MCF 10A (cell line): ENCODE measurements around the gene NOM1. TPM values are rescaled to one million over a fixed set of nuclear protein-coding genes. Genes with fewer than 3 reads are reported as not detected.

Source experiments
- BruUV-seq: library from RNA; stranded (reverse); fragments of 400-500 nt; replicated peaks from 2 replicates; lab custom pipeline; 2021; lab: Mats Ljungman, UMichigan
- CTCF ChIA-PET: fragments of 300-600 bp; sonication (Branson Sonifier 250); formaldehyde crosslinking; extraction: SDS; loops from one replicate; lab custom pipeline; 2021; ENCODE audit warnings: antibody characterized with exemption, inconsistent platforms; lab: Yijun Ruan, JAX
- POLR2A ChIA-PET: fragments of 300-600, 350-650 bp; sonication (Branson Sonifier 250); formaldehyde crosslinking; extraction: SDS; loops from one replicate; lab custom pipeline; 2020; ENCODE audit warnings: antibody characterized with exemption, inconsistent platforms; lab: Yijun Ruan, JAX
- DNase-seq: peaks from one replicate; pipeline ENCODE4 v3.0.0-alpha.2; 2018; ENCODE audit not compliant: unreplicated experiment
- H3K27ac Mint-ChIP-seq: one replicate; pipeline ENCODE4 v1.8.0; 2022; ENCODE audit warnings: mild to moderate bottlenecking, low read depth, mixed read lengths; ENCODE audit not compliant: unreplicated experiment
- H3K27me3 Mint-ChIP-seq: one replicate; pipeline ENCODE4 v1.8.0; 2022; ENCODE audit warnings: mixed read lengths; ENCODE audit not compliant: insufficient read depth, unreplicated experiment
- H3K36me3 Mint-ChIP-seq: one replicate; pipeline ENCODE4 v1.8.0; 2022; ENCODE audit warnings: mild to moderate bottlenecking, moderate library complexity, mixed read lengths; ENCODE audit not compliant: insufficient read depth, unreplicated experiment
- H3K4me1 Mint-ChIP-seq: one replicate; pipeline ENCODE4 v1.8.0; 2022; ENCODE audit warnings: mixed read lengths; ENCODE audit not compliant: insufficient read depth, unreplicated experiment
- H3K4me3 Mint-ChIP-seq: one replicate; pipeline ENCODE4 v1.8.0; 2022; ENCODE audit warnings: mild to moderate bottlenecking, moderate library complexity, mixed read lengths; ENCODE audit not compliant: unreplicated experiment
- H3K9me3 Mint-ChIP-seq: one replicate; pipeline ENCODE4 v1.8.0; 2022; ENCODE audit warnings: mixed read lengths; ENCODE audit not compliant: unreplicated experiment
- intact Hi-C: fragments of 100-400 bp; cut with micrococcal nuclease; formaldehyde crosslinking; loops from 2 replicates; pipeline ENCODE4 v1.14.1; 2022
- total RNA-seq: library from RNA; stranded (reverse); gene quantifications from 2 replicates; pipeline ENCODE4 v1.2.3, GENCODE V29; 2022
- TF ChIP-seq, protein P1 (sequence below): fragments of 200-600 bp; IDR thresholded peaks from one replicate; pipeline ENCODE4 v1.8.0; 2022; ENCODE audit warnings: antibody characterized with exemption, mild to moderate bottlenecking; ENCODE audit not compliant: unreplicated experiment

Gene NOM1
- total RNA-seq, 1 experiment from 2014 or later, result 34.1 TPM

DNA sequence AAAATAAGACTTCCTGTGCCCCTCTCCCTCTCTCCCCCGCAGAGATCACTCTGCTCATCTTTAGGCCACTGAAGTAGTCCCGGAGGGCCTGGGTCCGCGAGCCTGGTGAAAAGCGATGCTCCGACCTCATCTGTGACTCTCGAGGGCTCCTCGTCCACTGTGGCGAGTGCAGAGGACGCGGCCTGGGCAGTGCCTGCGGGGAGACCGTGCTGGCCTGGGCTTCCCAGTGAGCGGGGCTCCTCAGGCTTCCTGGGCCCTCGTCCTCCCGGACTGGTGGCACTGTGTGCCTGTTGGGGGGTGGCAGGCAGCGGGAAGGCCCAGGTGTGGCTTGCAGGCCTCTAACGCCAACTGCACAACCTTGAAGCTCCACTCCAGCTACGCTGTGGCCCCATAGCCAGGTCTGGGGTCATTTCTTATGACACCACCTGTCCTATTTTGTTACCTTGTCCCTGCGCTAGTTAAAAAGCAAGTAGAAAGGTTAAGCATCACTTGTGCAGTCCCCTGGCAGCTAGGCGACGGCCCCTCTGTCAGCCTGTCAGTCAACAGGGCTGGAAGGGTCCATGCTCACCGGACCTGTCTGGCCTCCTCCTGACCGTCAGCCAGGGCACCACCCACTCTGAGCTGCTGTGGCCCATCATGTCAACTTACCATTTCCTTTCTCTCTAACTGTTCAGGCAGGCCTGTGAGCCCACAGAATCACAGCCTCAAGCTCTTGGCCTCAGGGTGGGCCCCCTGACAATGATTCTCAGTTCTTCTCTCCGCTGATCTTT, 40.4 kb downstream of the NOM1 start:
- Mint-ChIP-seq H3K27me3 (no peaks in the 10 kb centered on the region), H3K36me3 (no peaks in the 10 kb centered on the region), H3K27ac (no peak overlapping the region), H3K9me3 (no peaks in the 10 kb centered on the region), H3K4me3 (no peak overlapping the region), H3K4me1 (peaks cover 4% of the 10 kb centered on the region)
- BruUV-seq, result no TSS peak
- DNase-seq, result no peak
- ChIA-PET POLR2A (no interaction called here), CTCF (interaction anchor here (0.6 kb wide), 1 partner anchor 222 kb away, joined by 3 read pairs; no protein-coding TSS in a partner anchor)
- intact Hi-C loops, result no loop called here
- TF ChIP-seq, protein P1, sequence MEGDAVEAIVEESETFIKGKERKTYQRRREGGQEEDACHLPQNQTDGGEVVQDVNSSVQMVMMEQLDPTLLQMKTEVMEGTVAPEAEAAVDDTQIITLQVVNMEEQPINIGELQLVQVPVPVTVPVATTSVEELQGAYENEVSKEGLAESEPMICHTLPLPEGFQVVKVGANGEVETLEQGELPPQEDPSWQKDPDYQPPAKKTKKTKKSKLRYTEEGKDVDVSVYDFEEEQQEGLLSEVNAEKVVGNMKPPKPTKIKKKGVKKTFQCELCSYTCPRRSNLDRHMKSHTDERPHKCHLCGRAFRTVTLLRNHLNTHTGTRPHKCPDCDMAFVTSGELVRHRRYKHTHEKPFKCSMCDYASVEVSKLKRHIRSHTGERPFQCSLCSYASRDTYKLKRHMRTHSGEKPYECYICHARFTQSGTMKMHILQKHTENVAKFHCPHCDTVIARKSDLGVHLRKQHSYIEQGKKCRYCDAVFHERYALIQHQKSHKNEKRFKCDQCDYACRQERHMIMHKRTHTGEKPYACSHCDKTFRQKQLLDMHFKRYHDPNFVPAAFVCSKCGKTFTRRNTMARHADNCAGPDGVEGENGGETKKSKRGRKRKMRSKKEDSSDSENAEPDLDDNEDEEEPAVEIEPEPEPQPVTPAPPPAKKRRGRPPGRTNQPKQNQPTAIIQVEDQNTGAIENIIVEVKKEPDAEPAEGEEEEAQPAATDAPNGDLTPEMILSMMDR, result no peak

DNA sequence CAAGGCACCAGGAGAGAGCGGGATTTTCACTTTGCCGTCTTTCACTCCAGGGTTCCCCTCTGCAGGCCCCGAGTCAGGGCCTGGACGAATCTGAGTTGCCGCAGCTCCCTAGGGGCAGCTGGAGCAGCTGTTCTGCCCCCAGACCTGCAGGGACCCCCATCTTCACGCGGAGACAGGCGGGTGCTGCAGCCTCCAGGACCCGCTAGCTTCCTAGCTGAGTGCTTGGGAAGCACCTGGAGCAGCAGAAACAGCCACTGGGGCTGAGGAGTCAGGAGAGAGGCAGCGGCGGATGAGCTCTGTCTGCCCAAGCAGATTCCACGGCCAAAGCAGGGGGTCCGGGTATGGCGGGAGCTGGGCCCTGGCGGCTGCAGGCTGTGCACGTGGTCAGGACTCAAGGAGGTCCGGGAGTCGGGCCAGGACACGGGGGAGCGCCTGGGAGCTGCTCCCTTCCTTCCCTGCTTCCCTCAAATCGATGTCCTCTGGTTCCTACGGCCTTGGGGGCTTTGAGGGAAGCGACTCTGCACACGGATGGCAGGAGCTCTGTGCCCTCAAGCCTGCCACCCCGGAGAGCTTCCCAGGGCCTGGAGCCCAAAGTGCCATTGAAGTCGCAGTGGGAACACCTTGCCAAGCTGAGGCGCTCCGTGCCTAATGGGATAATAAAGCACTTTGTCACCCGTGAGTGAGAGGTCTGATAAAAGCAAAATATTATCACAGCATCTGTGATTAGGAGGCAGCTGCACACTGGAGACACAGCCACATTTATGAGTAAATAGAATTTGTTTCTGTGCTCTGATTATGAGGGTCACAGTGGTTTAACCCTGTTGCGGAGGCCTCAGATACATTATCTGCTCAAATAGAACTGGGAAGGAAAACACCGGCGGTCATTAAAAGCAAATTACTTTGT, 43.8 kb downstream of the NOM1 start:
- Mint-ChIP-seq H3K4me1 (peaks cover 4% of the 10 kb centered on the region), H3K27ac (no peak overlapping the region), H3K9me3 (no peaks in the 10 kb centered on the region), H3K27me3 (no peaks in the 10 kb centered on the region), H3K4me3 (no peak overlapping the region), H3K36me3 (peaks cover 5% of the 10 kb centered on the region)
- ChIA-PET POLR2A (no interaction called here), CTCF (interaction anchor here (1.1 kb wide), 1 partner anchor 9 kb away, joined by 4 read pairs; no protein-coding TSS in a partner anchor)
- DNase-seq, result no peak
- intact Hi-C loops, result no loop called here
- TF ChIP-seq, protein P1, result no peak
- no TSS peak for BruUV-seq

DNA sequence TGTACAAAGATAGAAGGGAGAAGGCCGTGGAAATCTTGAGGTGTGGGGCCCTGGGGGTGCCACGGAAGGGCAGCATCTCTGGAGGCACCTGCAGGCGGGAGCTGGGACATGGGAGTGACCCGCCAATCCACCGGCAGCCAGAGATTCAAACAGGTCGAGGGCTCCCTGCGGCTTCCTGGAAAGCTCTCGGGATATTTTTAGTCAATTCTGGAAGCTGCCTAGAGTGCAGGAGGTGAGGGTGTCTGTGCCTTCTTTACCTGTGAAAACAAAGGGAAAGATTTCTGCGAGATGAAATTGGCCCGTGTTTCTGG, 44.4 kb downstream of the NOM1 start:
- TF ChIP-seq, protein P1, result no peak
- no peak overlapping the region for H3K27ac Mint-ChIP-seq
- H3K27me3 Mint-ChIP-seq, result no peaks in the 10 kb centered on the region
- H3K4me1 Mint-ChIP-seq, result no peaks in the 10 kb centered on the region
- no peaks in the 10 kb centered on the region for H3K9me3 Mint-ChIP-seq
- ChIA-PET POLR2A (no interaction called here), CTCF (no interaction called here)
- H3K36me3 Mint-ChIP-seq, result peaks cover 5% of the 10 kb centered on the region
- DNase-seq, result no peak
- no TSS peak for BruUV-seq
- intact Hi-C loops, result no loop called here
- no peak overlapping the region for H3K4me3 Mint-ChIP-seq

DNA sequence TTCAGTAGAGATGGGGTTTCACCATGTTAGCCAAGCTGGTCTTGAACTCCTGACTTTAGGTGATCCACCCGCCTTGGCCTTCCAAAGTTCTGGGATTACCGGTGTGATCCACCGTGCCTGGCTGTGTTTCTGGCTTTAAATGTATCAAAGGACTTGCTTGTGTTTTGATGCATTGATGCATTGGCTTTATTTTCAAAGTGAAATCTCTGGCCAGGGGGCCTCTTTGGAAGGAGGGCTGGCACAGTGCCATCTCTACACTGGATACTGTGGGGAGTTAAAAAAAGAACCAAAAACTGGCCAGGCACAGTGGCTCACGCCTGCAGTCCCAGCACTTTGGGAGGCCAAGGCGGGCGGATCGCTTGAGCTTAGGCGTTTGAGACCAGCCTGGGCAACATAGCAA, 44.9 kb downstream of the NOM1 start:
- Mint-ChIP-seq H3K27ac (no peak overlapping the region), H3K36me3 (peaks cover 5% of the 10 kb centered on the region), H3K27me3 (no peaks in the 10 kb centered on the region), H3K4me3 (no peak overlapping the region), H3K4me1 (no peaks in the 10 kb centered on the region), H3K9me3 (no peaks in the 10 kb centered on the region)
- no TSS peak for BruUV-seq
- DNase-seq, result no peak
- intact Hi-C loops, result no loop called here
- TF ChIP-seq, protein P1, result no peak
- POLR2A ChIA-PET, result no interaction called here
- CTCF ChIA-PET, result no interaction called here
